GM12865 (cell line): ENCODE measurements around the gene DNAJC6.

Source experiments
- DNase-seq: peaks from one replicate; pipeline ENCODE4 v3.0.0; 2010; ENCODE audit warnings: low read depth
- H3K4me3 ChIP-seq: 2 replicates; pipeline ENCODE4 v1.5.1; 2011; ENCODE audit warnings: mild to moderate bottlenecking, low read depth, low read length, control low read depth
- CTCF ChIP-seq: IDR thresholded peaks from 2 replicates; pipeline ENCODE4 v1.5.1; 2011; ENCODE audit warnings: low read length, control low read depth, low read depth, inconsistent platforms; ENCODE audit not compliant: insufficient read depth; ENCODE audit errors: missing control alignments

The DNAJC6 gene

GRCh38 chr1:65309304-65310077, at the start of gene DNAJC6:
Gene DNAJC6, plus strand, starts transcription at chr1:65309543. Its CDS starts 203 bp downstream, at chr1:65309746.
- DNase-seq, result peak; percentile 29
- H3K4me3 ChIP-seq, result no peak within 1 kb of the TSS
- no peak for TF ChIP-seq CTCF

GRCh38 chr1:65259816-65260215, 49.5 kb upstream of the DNAJC6 start:
- DNase-seq, result no peak
- H3K4me3 ChIP-seq, result no peak overlapping the region
- no peak for TF ChIP-seq CTCF

- H3K4me3 ChIP-seq, result no peak overlapping the region
- peak; percentile 51 for DNase-seq
Measured at GRCh38 chr1:65260851-65261473, 48.4 kb upstream of the DNAJC6 start.

GRCh38 chr1:65263286-65263685, 46.1 kb upstream of the DNAJC6 start:
- no peak overlapping the region for H3K4me3 ChIP-seq
- no peak for DNase-seq
- TF ChIP-seq CTCF, result no peak

More at GRCh38 chr1:65260851-65261473, 48.4 kb upstream of the DNAJC6 start:
- TF ChIP-seq CTCF, result no peak

GRCh38 chr1:65264197-65264929, 45.0 kb upstream of the DNAJC6 start:
- no peak for TF ChIP-seq CTCF
- DNase-seq, result no peak
- no peak overlapping the region for H3K4me3 ChIP-seq

GRCh38 chr1:65265296-65265650, 44.1 kb upstream of the DNAJC6 start:
- TF ChIP-seq CTCF, result no peak
- DNase-seq, result no peak
- H3K4me3 ChIP-seq, result peak overlapping the region; percentile 77
